ENCODE data around the gene IL17C.

Gene IL17C

DNA sequence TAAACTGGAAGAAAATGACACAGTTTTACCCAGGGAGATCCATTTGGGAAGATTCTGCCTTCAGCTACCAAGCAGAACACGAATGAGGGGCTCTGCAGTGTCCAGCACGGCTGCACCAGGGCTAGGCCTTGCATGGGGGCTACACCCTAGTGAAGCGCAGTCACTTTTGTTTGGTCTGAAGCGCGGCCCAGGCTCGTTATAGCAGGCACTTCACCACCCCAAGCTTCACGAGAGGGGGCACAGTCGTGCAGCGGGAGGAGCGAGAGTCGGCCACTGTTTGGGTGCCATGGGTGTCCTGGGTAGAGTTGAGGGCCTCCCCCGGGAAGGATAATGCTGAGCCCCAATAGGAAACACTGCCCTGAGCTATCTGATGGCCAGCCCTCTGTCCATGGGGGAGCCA lies 21.6 kb upstream of the IL17C start:
- no peak for DNase-seq
- TF ChIP-seq GATA1 (IDR thresholded peaks at IDR 0.05; ENCODE audit: low read depth, low read length) (no peak), POLR2A (IDR thresholded peaks at IDR 0.05; ENCODE audit: low read length) (no peak)

DNA sequence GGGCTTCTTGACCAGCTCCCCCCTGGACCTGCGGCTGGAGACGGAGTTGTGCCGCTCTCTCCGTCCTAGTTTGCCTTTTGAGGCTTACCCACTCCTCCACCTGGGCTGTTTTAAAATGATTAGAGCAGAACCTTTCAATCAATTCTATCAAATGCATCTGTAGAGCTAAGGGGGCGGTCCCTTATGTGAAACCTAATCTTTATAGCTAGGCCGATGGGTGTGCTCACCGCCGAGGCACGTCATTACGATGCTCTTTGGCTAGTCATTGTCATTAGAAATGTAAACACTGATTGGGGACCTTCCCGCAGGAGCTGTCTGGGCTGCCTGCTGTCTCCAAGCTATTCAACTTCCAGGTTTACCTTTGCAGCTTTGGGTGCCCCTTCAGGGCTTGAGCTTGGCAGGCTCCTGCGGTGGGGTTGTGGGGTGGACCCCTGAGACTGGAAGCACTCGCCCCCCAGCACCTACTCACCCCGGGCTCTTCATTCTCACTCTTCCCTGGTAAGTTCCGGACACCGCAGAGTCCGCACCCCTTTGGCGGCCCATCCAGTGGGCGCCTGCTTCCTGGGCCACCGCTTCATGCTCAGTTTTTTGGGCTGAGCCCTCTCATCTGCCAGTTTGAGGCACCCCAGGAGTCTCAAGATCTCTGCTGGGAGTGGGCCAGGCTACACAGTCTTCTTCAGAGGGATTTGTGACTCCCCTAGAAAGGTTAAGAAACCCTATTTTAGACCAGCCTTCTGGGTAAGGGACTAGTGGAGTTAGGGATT lies 20.9 kb upstream of the IL17C start:
- DNase-seq = no peak
- TF ChIP-seq POLR2A (IDR thresholded peaks at IDR 0.05; ENCODE audit: low read length) = no peak
- TF ChIP-seq GATA1 (IDR thresholded peaks at IDR 0.05; ENCODE audit: low read depth, low read length) = no peak

DNA sequence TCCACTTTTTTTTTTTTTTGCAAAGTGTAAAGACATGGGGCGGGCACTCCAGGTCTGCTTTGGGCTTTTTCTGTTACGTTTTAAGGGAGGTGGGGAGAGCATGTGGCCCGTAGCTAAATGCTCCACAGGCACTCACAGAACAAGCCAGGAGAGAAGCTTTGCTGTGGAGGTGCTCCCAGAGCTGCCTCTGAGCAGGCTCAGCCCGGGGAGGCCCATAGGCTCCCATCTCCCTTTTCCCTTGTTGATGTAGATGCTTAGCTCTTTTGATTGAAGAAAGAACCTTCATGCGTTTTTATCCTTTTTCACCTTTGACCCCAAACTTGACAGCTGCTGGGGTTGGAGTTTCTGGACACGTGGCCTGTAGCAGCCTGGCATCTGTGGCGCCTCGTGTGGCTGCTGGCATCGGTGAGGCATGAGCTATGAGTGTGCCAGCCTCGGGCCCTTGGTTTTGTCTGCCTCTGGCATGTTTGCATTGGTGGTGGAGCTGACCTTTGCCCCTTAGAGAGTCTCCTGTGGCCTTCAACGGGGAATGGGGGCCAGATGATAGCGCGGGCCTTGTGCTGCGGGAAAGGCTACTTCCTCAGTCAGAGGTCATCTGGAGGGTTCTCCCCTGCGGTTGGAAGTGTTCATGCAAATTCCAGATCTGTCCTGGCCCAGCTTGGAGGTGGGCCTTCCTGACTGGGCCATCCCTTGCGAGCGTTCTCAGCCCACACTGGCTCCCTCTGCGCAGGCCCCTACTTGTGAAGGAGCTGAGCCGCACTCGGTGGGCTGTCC lies 20.0 kb upstream of the IL17C start:
- DNase-seq = no peak
- TF ChIP-seq POLR2A (IDR thresholded peaks at IDR 0.05; ENCODE audit: low read length) = no peak
- no peak for TF ChIP-seq GATA1 (IDR thresholded peaks at IDR 0.05; ENCODE audit: low read depth, low read length)

DNA sequence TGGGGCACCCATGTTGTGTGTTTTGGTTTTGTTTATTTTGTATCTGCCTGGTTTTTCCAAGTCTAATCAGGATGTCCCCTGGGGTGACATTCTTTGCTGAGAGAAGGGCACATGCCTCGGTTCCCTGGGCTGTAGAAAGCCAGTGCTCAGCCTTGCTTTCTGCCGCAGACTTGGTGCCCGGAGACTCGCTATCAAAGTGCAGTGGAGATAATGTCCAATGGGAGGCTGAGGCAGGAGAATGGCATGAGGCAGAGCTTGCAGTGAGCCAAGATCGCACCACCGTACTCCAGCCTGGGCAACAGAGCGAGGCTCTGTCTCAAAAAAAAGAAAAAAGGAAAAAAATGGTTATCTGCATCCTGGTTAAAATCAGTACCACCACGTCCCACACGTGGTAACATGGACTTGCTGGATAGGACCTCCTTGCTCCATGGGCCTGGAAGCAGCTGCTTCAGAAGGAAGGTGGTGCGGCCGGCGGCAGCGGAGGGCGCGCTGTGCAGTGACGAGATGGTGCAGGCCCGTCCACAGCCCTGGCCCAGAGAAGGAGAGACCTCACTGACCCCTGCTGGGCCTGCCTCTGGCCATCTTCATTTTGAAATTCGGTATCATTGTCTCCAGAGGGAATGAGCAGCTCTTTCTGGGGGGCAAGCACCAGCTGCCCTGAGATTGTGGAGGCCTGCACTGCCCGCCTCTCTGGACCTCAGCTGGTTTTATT lies 19.3 kb upstream of the IL17C start:
- TF ChIP-seq POLR2A (IDR thresholded peaks at IDR 0.05; ENCODE audit: low read length) (no peak), GATA1 (IDR thresholded peaks at IDR 0.05; ENCODE audit: low read depth, low read length) (no peak)
- DNase-seq = no peak

DNA sequence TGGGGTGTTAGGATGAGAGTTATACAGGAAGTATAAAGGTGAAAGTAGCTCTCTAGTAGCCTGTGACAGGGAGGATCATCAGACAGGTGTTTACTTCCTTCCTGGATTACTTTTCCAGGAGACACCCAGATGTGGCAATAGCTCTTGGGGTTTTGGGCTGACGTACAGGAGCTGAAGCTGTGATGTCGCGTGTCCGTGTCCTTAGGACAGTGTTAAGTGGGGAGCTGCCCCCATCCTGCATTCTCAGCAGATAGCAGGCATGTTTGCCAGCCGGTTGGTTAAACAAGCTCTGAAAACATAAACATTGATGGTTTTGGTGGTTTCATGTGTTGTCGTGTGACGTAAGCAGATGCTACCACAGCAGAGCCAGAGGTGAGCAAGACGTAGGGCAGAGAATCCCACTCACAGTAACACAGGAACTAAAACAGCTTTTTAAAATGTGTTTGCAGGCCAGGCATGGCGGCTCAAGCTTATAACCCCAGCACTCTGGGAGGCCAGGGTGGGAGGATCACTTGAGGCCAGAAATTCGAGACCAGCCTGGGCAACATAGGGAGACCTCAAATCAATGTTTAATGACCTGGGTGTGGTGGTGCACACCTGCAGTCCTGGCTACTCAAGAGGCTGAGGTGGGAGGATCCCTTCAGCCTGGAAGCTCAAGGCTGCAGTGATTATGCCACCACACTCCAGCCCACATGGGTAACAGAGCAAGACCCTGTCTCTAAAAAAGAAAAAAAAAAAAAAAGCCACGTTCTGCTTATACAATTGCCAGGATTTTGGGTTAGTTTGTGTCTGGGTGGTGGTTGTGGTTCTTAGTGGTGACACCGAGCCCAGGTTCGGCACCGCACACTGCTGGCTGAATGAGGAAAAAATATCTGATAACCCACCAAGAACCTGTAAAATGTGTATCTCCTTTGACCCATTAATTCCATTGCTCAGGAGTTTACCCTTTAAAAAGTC lies 18.2 kb upstream of the IL17C start:
- TF ChIP-seq GATA1 (IDR thresholded peaks at IDR 0.05; ENCODE audit: low read depth, low read length) (no peak), POLR2A (IDR thresholded peaks at IDR 0.05; ENCODE audit: low read length) (no peak)
- DNase-seq = no peak

DNA sequence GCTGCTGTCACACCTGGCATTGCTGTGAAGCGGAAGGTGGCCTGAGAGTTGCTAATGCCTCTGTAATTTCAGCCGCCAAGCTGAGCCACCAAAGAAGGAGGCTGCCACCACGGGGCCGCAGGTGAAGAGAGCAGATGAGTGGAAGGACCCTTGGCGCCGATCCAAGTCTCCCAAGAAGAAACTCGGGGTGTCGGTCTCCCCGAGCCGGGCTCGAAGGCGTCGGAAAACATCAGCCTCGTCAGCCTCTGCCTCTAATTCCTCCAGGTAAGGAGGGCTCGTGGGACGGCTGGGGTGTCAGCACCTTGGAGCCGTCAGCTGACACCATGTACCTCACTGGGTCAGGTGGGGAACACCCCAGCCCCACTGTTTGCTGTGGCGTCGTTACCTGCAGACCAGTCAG lies 16.2 kb upstream of the IL17C start:
- TF ChIP-seq GATA1 (IDR thresholded peaks at IDR 0.05; ENCODE audit: low read depth, low read length) = no peak
- no peak for TF ChIP-seq POLR2A (IDR thresholded peaks at IDR 0.05; ENCODE audit: low read length)
- DNase-seq = no peak

DNA sequence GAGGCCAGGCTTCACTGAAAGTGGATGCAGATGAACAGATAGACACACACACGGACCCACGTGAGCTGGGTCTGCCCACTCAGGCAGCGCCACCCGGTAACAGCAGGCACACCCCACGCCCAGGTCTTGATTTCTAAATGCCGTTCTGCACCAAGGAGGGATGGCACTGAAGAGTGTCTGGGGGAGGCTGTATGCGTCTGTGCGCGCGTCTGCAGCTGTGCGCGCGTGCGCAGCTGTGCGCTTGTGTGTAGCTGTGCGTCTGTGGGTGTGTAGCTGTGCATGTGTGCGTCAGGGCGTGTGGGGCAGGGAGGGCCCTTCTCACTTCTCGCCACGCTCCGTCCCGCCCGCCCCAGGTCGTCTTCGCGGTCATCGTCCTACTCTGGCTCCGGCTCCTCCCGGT lies 15.5 kb upstream of the IL17C start:
- no peak for DNase-seq
- TF ChIP-seq GATA1 (IDR thresholded peaks at IDR 0.05; ENCODE audit: low read depth, low read length) (no peak), POLR2A (IDR thresholded peaks at IDR 0.05; ENCODE audit: low read length) (no peak)

DNA sequence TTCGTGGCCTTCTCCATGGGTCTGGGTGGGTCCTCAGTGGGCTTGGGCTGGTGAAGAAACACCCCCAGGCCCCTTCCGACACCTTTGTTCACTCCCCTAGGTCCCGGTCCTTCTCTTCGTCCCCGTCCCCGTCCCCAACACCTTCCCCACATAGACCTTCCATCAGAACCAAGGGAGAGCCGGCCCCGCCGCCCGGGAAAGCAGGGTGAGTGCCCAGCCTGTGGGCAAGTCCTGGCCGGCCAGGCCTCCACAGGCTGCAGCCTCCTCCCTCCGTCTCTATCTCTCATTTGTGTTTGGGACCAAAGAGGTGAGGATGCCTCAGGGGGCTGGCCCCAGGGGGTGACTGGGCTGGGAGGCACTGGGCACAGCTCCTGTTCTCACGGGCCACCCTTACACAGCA lies 14.5 kb upstream of the IL17C start:
- TF ChIP-seq POLR2A (IDR thresholded peaks at IDR 0.05; ENCODE audit: low read length) = no peak
- no peak for TF ChIP-seq GATA1 (IDR thresholded peaks at IDR 0.05; ENCODE audit: low read depth, low read length)
- no peak for DNase-seq

DNA sequence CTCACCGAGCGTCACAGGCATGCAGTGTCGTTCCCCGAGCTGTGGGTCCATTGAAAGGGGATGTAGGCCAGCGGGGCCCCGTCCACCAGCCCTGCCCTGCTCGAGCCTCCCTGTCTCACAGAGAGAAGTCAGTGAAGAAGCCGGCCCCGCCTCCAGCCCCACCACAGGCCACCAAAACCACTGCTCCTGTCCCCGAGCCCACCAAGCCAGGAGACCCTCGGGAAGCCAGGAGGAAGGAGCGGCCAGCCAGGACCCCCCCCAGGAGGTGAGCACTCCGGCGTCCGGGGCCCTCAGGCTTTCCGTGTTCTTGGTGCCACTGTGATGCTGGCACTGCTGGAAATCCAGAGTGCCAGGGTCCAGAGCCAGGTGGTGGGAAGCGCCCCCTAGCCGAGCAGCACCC lies 13.9 kb upstream of the IL17C start:
- no peak for DNase-seq
- no peak for TF ChIP-seq POLR2A (IDR thresholded peaks at IDR 0.05; ENCODE audit: low read length)
- no peak for TF ChIP-seq GATA1 (IDR thresholded peaks at IDR 0.05; ENCODE audit: low read depth, low read length)

DNA sequence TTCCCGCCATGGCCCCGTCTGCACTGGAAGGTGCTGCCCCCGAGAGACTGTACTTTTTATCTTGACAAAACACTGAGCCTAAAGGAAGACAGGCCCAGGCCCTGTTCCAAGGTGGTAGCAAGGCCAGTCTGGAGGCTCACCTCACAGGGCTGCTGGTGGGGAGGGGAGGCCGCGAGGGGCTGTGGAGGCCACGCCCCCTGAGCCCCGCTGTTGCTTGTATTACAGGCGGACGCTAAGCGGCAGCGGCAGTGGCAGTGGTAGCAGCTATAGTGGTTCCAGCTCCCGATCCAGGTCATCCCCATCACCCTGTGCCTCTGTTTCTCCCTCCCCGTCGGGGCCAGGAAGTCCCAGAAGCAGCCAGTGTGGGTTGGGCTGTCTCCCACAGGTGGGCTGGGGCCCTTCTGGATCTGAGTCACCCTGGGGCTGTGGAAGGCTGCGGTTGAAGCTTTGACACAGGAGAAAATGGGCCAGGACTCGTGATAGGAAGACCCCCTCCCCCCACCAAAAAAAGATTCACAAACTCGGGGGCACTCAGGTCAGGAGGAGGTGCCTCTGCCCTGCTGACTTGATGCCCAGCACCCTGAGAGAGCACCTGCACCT lies 13.3 kb upstream of the IL17C start:
- DNase-seq = no peak
- TF ChIP-seq GATA1 (IDR thresholded peaks at IDR 0.05; ENCODE audit: low read depth, low read length) (no peak), POLR2A (IDR thresholded peaks at IDR 0.05; ENCODE audit: low read length) (no peak)

DNA sequence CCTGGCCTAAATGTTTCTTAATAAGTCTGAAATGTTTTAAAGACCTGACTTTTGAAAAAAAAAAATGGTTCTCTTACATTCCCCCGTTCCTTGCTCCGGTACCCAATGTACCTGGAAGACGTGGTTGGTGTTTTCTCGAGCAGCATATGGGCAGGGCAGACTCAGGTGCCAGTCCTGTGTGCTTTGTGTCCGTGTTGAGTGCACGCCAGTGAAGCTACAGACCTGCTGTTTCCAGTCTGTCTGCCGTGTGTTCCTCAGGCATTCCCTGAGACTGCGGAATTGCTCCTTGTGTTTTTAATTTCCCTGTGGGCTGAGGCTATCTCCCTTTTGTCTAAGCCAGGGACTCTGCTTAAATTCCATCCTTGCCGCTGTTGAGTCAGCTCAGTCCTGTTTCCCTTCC lies 11.7 kb upstream of the IL17C start:
- TF ChIP-seq GATA1 (IDR thresholded peaks at IDR 0.05; ENCODE audit: low read depth, low read length) = no peak
- no peak for TF ChIP-seq POLR2A (IDR thresholded peaks at IDR 0.05; ENCODE audit: low read length)

DNA sequence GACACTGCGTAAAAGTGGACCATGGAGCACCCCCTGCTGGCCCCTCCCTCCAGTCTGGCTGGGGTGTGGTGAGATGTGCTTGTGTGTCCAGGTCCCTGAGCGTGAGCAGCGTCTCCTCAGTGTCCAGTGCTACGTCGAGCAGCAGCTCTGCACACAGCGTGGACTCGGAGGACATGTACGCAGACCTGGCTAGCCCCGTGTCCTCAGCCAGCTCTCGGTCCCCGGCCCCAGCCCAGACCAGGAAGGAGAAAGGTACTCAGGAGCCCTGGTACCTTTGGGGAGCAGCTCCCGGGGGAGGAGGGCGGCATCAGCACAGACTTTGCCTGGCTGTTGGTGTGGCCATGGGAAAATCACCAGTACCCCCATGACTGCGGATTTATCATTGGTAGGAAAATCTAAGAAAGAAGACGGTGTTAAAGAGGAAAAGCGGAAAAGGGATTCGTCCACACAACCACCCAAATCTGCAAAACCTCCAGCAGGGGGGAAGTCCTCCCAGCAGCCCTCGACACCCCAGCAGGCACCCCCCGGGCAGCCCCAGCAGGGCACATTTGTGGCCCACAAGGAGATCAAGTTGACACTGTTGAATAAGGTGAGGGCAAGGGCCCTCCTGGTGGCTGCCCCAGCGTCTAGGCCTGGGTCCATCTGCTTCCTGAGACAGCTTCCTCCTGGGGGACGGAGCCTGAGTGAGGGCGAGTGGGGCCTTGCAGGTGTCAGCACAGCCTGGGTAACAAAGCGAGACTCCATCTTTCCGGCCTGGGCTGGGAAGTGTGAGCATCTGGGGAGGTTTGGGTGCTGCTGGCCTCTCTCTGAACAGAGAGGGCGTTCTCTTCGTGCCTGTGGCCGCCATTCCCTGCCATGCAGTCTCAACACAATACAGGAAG lies 10.6 kb upstream of the IL17C start:
- TF ChIP-seq POLR2A (IDR thresholded peaks at IDR 0.05; ENCODE audit: low read length) (no peak), GATA1 (IDR thresholded peaks at IDR 0.05; ENCODE audit: low read depth, low read length) (no peak)
- DNase-seq = no peak

More for the DNA sequence above, 11.7 kb upstream of the IL17C start:
- DNase-seq = no peak
